TTC549 (cell line): Measurements from ENCODE around the gene NPTXR.
"Not testable (repeated sequence)": the region's sequence is repeated elsewhere in the genome, so short reads cannot be mapped to it uniquely, and the experiment has no call there.

Source experiments
- FAIRE-seq: peaks from 2 replicates; lab custom pipeline; 2012; peaks lifted over from hg19 to GRCh38; lab: Jason Lieb, UNC

NPTXR gene

DNA sequence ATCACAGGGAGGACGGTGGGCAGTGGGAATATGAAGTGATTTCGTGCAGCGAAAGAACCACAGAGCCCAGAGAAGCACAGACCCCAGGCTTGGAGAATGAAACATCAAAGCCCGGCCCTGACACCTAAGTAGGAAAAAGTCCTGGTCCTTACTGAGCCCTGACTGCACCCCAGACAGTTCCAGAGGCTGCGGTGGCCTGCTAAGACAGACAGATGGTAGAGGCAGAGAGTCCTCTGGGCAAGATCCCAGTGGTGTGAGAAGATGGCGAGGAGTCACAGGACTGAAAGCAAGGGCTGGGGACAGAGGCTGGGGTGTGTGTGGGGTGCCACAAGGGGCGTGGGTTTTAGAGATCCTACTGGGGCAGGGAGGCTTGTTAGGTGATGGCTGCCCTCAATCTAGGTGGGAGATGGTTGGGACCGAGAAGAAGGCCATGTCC lies 24.5 kb upstream of the NPTXR start:
- no peak for FAIRE-seq

DNA sequence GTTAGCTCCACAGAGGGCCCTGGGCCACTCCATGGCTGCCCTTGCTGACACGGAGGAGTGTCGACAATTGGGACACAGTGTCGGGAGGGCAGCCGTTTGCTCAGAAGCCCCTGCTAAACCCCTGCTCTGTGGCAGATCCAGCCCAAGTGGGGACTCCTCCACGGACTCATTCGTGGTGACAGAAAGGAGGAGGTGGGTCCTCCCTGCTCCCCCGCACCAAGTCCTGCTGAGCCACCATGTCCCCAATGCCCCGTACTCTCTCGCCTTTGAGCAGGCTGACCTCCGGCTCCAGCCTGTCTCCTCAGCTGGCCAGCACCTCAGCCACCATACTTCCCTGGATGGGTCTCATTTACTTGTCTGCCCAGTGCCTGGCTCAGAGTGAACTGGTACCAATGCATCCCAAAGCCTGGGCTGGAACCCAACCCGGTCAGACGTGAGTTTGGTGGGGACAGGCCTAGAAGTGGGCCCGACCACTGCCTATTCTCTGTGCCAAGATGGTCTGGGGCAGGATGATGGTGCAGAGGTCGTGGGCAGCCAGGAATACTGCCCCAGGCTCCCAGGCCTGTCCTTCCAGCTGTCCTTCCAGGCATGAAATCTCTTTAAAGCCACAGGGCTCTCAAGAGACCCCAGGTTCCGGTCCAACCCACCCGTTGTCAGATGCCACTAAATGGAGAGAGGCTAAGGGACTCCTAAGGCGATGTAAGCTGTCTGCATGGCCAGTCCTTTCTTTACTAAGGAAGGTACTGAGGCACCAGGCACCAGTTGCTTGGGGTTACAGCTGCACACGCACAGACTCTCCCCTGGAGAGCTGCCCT lies 23.9 kb upstream of the NPTXR start:
- FAIRE-seq: no peak

DNA sequence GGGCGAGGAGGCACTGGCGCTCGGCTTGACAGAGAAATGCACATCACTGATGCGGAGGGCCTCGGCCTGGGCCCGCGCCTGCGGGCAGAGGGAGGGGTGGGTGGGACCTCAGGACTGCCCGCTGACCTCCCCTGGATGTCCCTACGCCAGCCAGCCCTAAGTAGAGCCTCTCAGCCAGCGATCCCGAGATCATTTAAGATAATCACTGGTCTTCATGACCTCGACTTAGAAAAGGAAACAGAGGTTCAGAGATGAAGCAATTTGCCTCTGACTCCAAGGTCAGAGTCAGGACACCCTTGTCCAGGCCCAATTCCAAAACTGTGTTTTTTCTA lies 23.3 kb upstream of the NPTXR start:
- no peak for FAIRE-seq

DNA sequence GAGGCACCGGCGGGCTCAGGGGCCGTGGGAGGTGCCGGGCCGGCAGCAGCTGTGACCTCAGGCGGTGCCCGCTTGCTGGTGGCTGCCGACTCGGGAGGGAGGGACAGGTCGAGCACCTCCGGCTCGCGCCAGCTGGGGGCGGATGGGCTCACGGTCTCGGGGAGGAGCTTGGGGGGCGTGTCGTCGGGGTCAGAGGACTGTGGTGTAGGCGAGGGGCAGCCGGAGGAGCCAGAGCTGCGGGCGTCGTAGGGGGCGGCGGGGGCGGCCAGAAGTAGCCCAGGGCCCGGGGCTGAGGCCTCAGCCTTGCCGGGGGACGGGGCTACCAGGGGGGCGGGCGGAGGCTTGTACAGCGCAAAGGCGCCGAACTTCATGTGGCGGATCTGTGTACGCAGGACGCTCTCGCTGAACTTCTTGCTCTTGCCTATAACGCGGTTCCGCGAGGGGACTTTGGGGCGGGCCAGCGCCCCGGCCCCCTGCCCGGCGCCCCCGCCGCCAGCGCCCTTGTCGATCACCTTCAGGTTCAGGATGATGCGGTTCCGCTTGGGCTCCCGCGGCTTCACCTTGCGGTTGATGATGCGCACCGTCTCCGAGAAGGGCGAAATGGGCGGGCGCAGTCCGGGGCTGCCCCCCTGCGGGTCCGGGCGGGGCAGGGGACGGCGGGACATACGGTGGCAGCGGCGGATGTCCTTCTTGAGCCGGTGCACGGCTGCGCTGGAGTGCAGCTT lies 22.7 kb upstream of the NPTXR start:
- no peak for FAIRE-seq

DNA sequence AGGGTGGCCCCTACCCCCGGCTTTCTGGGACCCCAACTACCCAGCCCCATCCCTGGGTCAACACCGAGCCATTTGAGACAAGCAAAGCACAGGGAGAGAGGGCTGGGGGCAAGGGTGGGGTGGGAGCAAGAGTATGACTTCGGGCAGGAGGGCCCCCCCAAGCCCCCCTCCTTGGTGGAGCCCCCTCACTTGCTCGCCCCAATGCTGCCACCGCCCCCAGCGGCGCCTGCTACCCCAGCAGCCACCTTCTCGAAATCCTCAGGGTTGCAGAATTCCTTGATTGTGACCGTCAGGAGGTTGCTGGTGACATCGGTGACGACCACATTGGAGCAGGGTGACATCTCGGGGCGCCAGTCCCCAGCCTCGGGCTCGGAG lies 22.2 kb upstream of the NPTXR start:
- FAIRE-seq: no peak

DNA sequence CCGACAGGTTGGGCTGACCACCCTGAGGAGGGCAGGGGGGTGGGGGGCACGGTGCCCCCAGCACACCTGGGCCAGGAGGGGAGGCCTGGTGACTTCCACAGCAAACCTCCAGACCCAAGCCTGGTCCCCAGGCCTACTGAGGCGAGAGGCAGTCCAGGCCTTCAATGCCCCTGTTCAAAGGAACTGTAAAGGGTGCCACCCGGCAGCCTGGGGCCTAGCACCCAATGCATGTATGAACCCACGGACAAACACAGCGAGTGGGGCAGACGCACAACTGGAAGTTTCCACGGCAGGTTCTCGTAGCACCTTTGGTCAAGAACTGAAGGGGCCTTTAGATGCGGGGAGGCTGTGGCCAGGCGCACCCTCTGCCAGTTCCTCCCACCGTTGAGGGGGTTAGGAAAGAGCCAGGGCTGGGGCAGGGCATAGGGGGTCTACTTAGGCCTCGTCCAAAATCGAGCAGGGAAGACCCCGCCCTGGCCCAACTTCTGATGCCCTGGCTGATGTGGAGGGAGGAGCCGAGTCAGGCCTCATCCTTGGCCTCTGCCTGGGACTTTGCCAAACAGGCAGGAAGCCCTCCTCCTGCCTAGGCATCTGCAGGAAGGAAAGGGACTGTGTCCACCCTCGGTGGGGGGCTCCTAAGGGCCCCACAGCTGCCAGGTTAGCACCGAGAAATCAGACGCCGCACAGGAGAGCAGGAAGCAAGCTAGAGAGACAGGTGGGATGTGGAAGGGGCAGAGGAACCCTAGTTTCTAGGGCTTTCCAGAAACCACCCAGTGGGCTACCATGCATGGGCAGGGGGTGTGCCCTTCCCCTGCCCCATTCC lies 21.6 kb upstream of the NPTXR start:
- no peak for FAIRE-seq

DNA sequence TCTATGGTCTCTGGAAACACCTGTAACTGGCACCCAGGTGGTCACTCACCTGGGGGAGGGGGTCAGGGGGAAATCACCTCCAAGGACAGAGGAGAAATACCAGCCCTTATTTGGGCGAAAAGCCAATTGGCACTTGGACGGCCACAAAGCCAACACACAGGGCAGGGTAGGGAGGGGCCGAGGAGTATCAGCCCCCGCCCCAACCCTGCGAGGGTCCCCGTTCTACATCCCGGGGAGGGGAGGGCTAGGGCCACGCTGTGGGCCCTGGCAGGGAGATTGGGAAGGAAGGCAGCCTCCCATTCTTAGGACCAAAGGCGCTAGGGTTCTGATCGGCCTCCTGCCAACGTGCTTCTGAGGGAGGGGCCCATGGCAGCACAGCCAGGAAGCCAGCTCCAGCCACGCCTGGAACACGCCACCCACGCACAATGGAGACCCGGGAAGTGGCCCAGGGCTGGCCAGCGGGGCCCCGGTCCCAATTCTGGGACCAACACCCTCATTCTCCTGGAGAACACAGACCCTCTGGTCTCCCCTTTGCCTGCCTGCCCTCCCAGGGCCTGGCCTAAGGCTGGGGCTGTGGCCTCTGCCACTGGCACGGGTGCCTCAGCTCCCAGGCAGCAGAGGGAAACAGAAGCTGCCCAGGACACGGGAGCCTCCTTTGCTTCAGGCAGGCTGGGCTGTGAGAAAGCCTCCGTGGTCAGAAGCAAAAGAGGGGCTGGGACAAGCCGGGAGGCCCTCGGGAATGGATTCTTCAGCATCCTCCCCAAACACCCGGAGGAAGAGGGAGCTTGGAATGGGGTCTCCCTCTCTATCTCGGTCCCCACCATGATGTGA lies 20.7 kb upstream of the NPTXR start:
- no peak for FAIRE-seq

DNA sequence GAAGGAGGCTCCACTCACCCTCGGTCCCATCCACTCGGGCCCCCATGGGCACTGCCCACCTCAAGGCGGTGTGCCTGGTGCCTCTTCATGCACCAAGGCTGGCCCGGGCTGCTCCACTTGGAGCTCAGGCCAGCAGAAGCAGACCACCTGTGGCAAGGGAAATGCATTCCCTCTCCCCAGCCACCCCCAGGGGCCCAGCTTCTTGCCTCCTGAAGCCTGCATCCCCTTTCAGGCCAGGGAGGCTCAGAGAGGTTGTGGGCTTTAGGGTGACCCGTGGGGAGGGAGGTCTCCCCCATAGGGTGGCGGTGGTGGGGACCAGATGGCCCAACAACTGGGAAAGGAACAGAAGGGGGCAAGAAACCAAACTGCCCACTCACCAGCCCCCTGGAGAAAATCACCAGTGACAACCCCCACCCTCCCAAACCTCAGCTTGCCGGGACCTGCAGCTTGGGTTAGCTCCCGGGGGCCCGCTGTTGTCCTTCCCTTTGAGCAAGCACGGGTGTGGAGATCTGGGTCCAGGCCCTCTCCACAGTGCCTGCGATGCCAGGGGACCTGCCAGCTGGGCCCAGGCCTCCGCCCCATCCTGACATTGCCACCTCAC lies 19.8 kb upstream of the NPTXR start:
- no peak for FAIRE-seq

DNA sequence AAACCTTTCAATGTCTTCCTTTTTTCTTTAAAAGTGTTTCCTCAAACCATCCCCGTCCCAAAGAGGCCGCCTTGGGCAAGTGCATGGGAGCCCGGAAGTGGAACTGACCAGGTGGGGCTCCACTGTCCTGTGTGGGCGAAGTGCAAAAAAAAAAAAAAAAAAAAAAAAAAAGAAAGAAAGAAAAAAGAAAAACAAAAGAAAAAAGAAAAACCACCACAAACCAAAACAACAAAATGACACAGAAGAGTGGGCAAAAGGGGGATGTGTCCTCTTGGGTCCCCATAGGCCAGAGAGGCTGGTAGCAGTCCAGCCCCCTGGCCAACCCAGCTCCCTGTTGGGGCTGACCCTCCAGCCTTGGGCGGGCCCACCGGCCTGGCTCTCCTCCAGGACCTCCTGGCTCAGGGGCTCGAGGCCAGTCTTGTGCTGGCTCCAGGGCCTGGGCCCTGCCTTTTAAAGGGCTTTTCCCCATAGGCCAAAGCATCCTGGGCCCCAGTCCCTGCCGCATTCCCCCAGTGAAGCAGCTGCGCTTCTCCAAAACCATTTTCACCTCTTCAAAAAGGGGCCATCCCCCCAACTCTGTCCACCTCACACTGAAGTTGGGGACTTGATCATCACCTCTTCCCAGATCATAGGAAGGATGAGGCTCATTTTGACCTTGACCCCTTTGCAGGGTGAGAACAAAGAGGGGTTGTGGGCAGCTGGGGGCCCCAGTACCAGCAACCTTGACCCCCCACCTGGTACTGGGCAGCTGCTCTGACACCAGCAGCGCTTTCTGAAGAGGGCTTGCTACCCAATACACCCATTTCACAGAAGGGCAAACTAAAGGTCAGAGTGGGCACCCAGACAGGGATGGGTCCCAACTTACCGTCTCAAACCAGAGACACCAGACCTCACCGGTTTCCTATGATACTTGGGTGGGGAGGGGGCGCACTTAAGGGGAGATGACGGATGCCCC lies 18.8 kb upstream of the NPTXR start:
- no peak for FAIRE-seq

DNA sequence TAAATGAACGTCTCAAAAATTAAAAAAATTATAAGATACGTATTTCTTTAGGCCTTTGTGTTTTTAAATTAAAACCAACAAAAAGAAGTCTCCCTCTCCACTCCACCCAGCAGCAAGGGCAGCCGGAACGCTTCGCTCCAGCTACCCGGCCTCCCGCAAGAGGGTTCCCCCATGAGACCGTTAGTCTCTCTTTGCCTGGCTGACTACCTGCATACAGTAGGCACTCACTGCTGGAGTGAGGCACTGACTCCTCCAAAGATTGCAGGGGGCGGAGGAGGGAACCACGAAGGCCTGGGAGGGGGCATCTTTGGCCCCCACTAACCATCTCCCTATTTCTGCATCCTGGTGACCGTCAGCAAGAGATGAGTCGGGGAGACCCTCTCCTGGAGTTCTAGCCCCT lies 18.1 kb upstream of the NPTXR start:
- FAIRE-seq: no peak

DNA sequence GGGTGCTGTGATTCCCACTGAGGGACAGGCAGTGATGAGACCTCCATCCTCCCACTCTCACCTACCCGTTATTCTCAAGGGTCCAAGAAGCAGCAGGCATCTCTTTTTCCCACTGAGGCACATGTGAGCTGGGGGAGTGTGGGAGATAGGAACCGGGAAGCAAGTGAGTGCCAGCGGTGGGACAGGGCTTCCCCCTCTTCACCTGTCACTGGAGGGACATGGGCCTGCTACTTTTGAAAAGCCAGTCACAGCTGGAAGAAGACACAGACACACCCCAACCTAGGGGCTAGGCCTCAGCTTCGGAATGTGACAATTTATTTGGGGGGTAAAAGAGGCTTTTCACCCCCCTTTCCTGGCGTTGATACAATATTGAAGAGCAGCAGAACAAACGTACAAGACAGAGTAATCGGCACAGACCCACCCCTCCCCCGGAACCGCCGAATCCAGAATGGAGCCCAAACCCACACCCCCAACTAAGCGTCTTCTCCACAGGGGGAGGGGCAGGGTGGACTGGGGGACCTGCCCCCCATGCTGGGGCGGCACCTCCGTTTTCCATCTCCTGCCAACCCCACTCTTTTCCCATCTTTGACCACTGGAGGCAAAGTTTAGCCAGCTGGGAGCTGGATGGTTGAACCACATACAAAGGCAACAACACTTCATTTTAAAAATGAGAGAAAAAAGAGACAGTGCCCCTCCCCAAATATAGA lies 17.5 kb upstream of the NPTXR start:
- no peak for FAIRE-seq

DNA sequence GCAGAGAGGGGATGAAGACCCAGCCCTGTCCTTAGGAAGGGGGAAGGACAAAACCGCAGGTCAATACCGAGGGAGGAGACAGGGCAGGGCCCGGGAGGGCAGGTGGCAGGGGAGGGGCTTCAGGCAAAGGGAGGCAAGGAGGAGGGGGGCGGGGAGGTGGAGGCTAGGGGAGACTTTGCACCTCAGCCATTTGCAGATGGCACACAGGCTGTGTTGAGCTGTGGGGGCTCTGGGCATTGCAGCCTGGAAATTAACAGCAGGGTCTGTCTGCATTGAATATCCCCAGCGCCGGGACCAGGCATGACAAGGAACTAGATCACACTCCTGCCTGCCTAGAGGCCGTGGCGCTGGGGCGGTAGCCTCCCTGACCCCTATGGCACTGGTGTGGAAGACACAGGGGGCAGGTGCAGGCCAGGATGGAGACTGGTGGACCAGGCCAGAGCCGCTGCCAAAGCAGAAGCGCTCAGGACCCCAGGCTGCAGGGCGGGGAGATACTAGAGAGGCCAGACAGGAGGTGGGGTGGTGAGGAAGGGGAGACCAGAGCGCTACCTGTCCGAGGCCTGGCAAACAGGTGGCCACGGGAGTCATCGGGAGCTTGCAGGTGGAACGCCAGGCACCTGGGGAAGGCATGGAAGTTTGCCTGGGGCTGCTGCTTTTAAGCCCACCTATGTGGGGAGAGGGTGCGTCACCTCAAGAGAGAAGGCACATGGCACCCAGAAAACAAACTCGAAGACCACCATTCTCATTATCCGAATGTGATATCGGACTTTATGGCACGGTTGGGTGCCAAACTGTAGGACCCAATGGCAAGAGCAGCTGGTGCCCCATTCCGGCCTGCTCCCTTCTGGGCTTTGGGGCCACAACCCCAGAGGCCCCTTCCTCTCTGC lies 16.7 kb upstream of the NPTXR start:
- FAIRE-seq: no peak

DNA sequence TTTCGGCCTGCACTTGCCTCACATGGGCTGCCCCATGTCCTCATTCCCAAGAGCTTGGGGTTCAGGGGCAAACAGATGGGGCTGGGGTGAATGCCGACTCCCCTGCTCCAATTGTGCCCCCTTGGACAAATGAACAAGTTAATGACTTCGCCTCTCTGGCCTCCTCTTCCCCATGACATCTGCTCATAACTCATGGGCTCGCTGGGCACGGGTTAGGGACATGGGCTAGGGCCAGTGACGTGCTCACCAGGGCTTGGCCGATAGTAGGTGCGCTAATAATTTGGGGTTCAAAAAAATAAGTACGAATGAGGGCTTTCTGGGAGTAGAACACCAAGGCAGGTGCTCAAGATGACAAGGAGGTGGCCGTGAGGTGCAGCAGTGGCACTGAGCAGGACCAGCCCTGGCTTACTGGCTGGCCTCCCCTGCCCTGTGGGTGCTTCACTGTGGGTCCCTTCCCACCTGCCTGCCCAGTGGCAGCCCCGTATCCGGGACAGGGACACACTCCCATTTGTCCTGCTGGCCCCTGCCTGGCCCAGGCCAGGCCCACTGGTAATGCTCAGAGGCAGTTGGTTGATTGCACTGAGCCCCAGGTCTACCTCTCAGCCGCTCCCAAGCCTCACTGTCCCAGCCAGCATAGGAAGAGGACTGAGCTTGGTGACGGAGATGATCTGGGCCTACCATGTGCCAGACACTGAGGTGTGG lies 15.9 kb upstream of the NPTXR start:
- FAIRE-seq: no peak

DNA sequence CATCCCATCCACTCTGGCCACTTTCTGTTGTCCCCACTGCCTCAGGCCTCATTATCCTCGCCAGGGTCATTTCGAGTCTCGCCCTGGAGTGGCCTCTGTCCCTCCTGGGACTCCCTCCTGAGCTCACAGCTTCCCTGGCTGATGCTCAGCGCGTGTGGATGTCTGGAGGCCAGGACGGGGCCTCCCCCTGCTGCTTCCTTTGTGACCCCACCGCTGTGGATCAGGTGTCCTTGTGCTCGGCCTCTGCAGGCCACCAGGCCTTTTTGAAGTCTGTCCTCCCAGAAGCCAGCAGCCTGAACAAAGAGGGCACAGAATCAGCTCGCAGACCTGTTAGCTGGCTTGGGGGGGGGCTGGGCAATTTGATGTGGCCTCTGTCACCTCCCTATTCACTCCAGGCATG lies 14.7 kb upstream of the NPTXR start:
- no peak for FAIRE-seq

DNA sequence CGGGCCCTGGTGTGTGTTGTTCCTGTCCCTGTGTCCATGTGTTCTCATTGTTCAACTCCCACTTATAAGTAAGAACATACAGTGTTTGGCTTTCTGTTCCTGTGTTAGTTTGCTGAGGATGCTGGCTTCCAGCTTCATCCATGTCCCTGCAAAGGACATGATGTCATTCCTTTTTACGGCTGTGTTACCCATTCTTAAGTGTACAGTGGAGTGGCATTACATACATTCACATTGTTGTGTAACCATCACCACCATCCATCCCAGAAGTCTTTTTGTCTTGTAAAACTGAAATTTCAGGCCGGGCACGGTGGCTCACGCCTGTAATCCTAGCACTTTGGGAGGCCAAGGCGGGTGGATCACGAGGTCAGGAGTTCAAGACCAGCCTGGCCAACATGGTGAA lies 10.6 kb upstream of the NPTXR start:
- FAIRE-seq: not testable (repeated sequence)

DNA sequence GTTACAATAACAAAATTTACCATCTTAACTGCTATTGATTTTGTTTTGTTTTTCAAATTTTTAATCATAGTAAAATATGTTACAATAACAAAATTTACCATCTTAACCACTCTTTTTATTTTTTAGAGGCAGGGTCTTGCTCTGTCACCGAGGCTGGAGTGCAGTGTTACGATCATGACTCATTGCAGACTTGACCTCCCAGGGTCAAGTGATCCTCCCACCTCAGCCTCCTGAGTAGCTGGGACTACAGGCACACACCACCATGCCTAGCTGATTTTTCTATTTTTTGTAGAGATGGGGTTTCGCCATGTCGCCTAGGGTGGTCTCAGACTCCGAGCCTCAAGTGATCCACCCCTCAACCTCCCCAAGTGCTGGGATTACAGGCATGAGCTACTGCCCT lies 10.1 kb upstream of the NPTXR start:
- FAIRE-seq: not testable (repeated sequence)

DNA sequence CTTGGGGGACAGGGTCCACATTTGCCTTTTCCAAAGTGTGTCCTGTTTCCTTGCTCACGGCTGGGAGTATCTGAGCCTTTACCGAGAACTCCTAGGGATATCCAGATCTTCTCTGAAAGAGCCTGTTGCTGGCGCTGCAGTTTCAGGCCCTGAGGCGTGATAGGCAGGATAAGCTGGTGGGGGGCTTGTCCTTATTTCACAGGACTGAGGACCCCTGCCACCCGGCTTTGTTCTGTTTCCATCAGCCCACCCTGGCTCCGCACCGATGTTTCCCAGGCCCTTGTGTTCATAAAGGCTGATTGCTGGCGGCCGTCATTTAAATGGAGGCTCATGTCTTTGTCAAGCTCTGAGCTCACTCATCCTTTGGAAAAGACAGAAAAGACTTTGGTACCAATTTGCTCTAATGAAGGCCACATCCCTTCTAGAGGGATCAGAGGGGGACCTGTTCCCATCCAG lies 9.4 kb upstream of the NPTXR start:
- no peak for FAIRE-seq

DNA sequence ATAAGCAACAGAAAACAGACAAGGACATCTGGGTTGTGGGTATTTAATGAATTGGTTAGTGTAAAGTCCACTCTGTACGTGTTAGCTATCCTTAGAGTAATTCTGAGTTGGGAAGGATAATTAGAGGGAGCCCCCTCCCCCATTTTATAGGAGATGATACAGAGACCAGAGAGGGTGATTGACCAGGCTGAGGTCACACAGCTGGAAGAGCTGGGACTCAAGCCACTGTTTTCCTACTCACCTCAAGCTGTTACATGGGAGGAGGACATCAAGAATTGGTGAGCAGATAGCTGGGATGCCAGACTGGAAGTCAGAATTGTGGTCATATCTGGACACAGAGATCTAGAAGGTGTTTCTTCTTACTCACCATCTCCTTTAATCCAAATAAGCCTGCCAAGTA lies 8.7 kb upstream of the NPTXR start:
- no peak for FAIRE-seq
